Measurements from ENCODE around the gene CALHM6. TPM values are rescaled to one million over a fixed set of nuclear protein-coding genes. Genes with fewer than 3 reads are reported as not detected.

Gene CALHM6
- total and polyA plus RNA-seq, 2 experiments from 2014 or later = 1.2 to 1.6 TPM

- no peak for TF ChIP-seq ZNF462 (CRISPR knock-in tag; IDR thresholded peaks at IDR 0.05)
- no peak for TF ChIP-seq ZNF331 (CRISPR knock-in tag; IDR thresholded peaks at IDR 0.05; ENCODE audit: low read depth)
Observed at GRCh38 chr6:116447496-116448011, 13.6 kb upstream of the CALHM6 start (continued).

DNA sequence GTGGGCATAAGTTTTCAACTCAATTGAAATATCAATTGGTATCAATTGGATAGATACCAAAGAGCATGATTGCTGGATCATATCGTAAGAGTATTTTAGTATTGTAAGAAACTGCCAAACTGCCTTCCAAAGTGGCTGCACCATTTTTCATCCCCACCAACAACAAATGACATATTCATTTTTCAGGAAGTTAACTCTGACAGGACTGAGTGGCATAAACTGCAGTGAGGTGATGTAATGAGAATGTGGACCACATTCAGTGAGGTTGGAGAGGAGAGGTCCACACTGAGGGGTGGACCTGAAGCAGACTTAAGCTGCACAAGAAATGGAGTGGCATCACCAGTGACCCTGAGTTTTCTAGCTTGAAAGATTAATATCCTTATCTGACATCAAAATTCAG lies 11.6 kb upstream of the CALHM6 start:
- ATAC-seq = no peak
- H3K4me3 Mint-ChIP-seq = no peak overlapping the region
- H3K9me2 ChIP-seq (ENCODE audit: insufficient read depth) = no peaks in the 10 kb centered on the region
- no peaks in the 10 kb centered on the region for H3K79me2 ChIP-seq (replicated peaks; ENCODE audit: insufficient read depth)
- no peak overlapping the region for H3K27ac Mint-ChIP-seq
- H3K4me3 ChIP-seq = no peak overlapping the region
- no peaks in the 10 kb centered on the region for H3K27me3 ChIP-seq (ENCODE audit: insufficient read depth)
- DNase-seq (ENCODE audit: low spot score) = no peak
- H3F3A ChIP-seq (replicated peaks; ENCODE audit: low read depth) = no peaks in the 10 kb centered on the region
- H3K9me3 Mint-ChIP-seq = no peaks in the 10 kb centered on the region
- peaks cover 9% of the 10 kb centered on the region; the same call in 2 of the 3 replicates for H3K4me1 Mint-ChIP-seq
- H3K4me2 ChIP-seq = no peak overlapping the region
- no peaks in the 10 kb centered on the region for H3K36me3 ChIP-seq (ENCODE audit: insufficient read depth)
- no peaks in the 10 kb centered on the region for H3K27me3 Mint-ChIP-seq (ENCODE audit: insufficient read depth, low read depth, poor library complexity)
- no peaks in the 10 kb centered on the region for H4K20me1 ChIP-seq (replicated peaks; ENCODE audit: insufficient read depth)
- no peaks in the 10 kb centered on the region for H3K36me3 Mint-ChIP-seq (ENCODE audit: low read depth)
- H3K4me1 ChIP-seq (ENCODE audit: insufficient read depth) = no peaks in the 10 kb centered on the region
- no peak overlapping the region for H2AFZ ChIP-seq
- H3K27ac ChIP-seq (ENCODE audit: low read depth) = no peak overlapping the region
- TF ChIP-seq EZH2phosphoT487 (IDR thresholded peaks at IDR 0.05; ENCODE audit: unreplicated experiment) (no peak), STAT1 (IDR thresholded peaks at IDR 0.05; ENCODE audit: unreplicated experiment) (no peak), ZNF462 (CRISPR knock-in tag; IDR thresholded peaks at IDR 0.05) (no peak), ZNF114 (CRISPR knock-in tag; IDR thresholded peaks at IDR 0.05) (no peak), POLR2AphosphoS5 (IDR thresholded peaks at IDR 0.05; ENCODE audit: low read depth) (no peak), EZH2 (IDR thresholded peaks at IDR 0.05; ENCODE audit: low read depth, unreplicated experiment) (no peak), ZNF331 (CRISPR knock-in tag; IDR thresholded peaks at IDR 0.05; ENCODE audit: low read depth) (no peak)
- TF ChIP-seq, protein P1, sequence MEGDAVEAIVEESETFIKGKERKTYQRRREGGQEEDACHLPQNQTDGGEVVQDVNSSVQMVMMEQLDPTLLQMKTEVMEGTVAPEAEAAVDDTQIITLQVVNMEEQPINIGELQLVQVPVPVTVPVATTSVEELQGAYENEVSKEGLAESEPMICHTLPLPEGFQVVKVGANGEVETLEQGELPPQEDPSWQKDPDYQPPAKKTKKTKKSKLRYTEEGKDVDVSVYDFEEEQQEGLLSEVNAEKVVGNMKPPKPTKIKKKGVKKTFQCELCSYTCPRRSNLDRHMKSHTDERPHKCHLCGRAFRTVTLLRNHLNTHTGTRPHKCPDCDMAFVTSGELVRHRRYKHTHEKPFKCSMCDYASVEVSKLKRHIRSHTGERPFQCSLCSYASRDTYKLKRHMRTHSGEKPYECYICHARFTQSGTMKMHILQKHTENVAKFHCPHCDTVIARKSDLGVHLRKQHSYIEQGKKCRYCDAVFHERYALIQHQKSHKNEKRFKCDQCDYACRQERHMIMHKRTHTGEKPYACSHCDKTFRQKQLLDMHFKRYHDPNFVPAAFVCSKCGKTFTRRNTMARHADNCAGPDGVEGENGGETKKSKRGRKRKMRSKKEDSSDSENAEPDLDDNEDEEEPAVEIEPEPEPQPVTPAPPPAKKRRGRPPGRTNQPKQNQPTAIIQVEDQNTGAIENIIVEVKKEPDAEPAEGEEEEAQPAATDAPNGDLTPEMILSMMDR (conservative IDR thresholded peaks at IDR 0.05; ENCODE audit: low read depth in 2 of 2) = no peak
